Measurements from ENCODE around the gene ARHGAP20.
"Not testable (repeated sequence)": the region's sequence is repeated elsewhere in the genome, so short reads cannot be mapped to it uniquely, and the experiment has no call there.

Gene ARHGAP20

GRCh38 chr11:110634370-110634769 is 77.9 kb downstream of the ARHGAP20 start:
- Histone ChIP-seq H2AFZ (ENCODE audit: low read depth, low read length) (no peak overlapping the region), H3K4me2 (ENCODE audit: low read length) (no peak overlapping the region), H3K27me3 (ENCODE audit: low read depth, low read length) (peaks cover 5% of the 10 kb centered on the region; the same call in 1 of the 2 replicates), H3K9ac (ENCODE audit: low read length) (no peak overlapping the region), H3K27ac (ENCODE audit: low read length) (no peak overlapping the region), H3K36me3 (replicated peaks; ENCODE audit: low read depth, low read length) (no peaks in the 10 kb centered on the region), H3K79me2 (ENCODE audit: low read length) (no peaks in the 10 kb centered on the region), H4K20me1 (ENCODE audit: insufficient read depth, low read length) (no peaks in the 10 kb centered on the region), H3K4me3 (ENCODE audit: low read length) (no peak overlapping the region), H3K9me3 (ENCODE audit: insufficient read depth, low read length) (no peaks in the 10 kb centered on the region), H3K4me1 (ENCODE audit: low read length) (peaks cover 12% of the 10 kb centered on the region)
- TF ChIP-seq CTCF (IDR thresholded peaks at IDR 0.05; ENCODE audit: low read depth, low read length) = no peak

GRCh38 chr11:110631551-110631950 is 80.7 kb downstream of the ARHGAP20 start:
- H3K36me3 ChIP-seq (replicated peaks; ENCODE audit: low read depth, low read length) = no peaks in the 10 kb centered on the region

GRCh38 chr11:110629594-110629993 is 82.6 kb downstream of the ARHGAP20 start:
- Histone ChIP-seq H2AFZ (ENCODE audit: low read depth, low read length) (no peak overlapping the region), H3K9ac (ENCODE audit: low read length) (no peak overlapping the region)
- TF ChIP-seq CTCF (IDR thresholded peaks at IDR 0.05; ENCODE audit: low read depth, low read length) = no peak
- no peak for TF ChIP-seq EZH2phosphoT487 (IDR thresholded peaks at IDR 0.05; ENCODE audit: low read depth)

More at GRCh38 chr11:110631551-110631950, 80.7 kb downstream of the ARHGAP20 start:
- H3K4me3 ChIP-seq (ENCODE audit: low read length) = no peak overlapping the region
- H3K9ac ChIP-seq (ENCODE audit: low read length) = no peak overlapping the region
- peaks cover 5% of the 10 kb centered on the region; the same call in 1 of the 2 replicates for H3K27me3 ChIP-seq (ENCODE audit: low read depth, low read length)
- no peak for TF ChIP-seq EZH2phosphoT487 (IDR thresholded peaks at IDR 0.05; ENCODE audit: low read depth)
- TF ChIP-seq CTCF (IDR thresholded peaks at IDR 0.05; ENCODE audit: low read depth, low read length) = no peak
- H4K20me1 ChIP-seq (ENCODE audit: insufficient read depth, low read length) = no peaks in the 10 kb centered on the region
- no peaks in the 10 kb centered on the region for H3K9me3 ChIP-seq (ENCODE audit: insufficient read depth, low read length)
- no peak overlapping the region for H3K4me2 ChIP-seq (ENCODE audit: low read length)
- no peak overlapping the region for H3K27ac ChIP-seq (ENCODE audit: low read length)
- no peak overlapping the region for H2AFZ ChIP-seq (ENCODE audit: low read depth, low read length)
- H3K79me2 ChIP-seq (ENCODE audit: low read length) = no peaks in the 10 kb centered on the region
- peaks cover 12% of the 10 kb centered on the region for H3K4me1 ChIP-seq (ENCODE audit: low read length)

GRCh38 chr11:110621826-110622225 is 90.4 kb downstream of the ARHGAP20 start:
- no peak for TF ChIP-seq CTCF (IDR thresholded peaks at IDR 0.05; ENCODE audit: low read depth, low read length)
- TF ChIP-seq EZH2phosphoT487 (IDR thresholded peaks at IDR 0.05; ENCODE audit: low read depth) = no peak
- Histone ChIP-seq H3K4me3 (ENCODE audit: low read length) (no peak overlapping the region), H3K9ac (ENCODE audit: low read length) (no peak overlapping the region), H3K27ac (ENCODE audit: low read length) (no peak overlapping the region), H2AFZ (ENCODE audit: low read depth, low read length) (no peak overlapping the region), H3K27me3 (ENCODE audit: low read depth, low read length) (no peaks in the 10 kb centered on the region), H3K36me3 (replicated peaks; ENCODE audit: low read depth, low read length) (no peaks in the 10 kb centered on the region), H4K20me1 (ENCODE audit: insufficient read depth, low read length) (no peaks in the 10 kb centered on the region), H3K9me3 (ENCODE audit: insufficient read depth, low read length) (no peaks in the 10 kb centered on the region), H3K79me2 (ENCODE audit: low read length) (no peaks in the 10 kb centered on the region), H3K4me1 (ENCODE audit: low read length) (no peaks in the 10 kb centered on the region), H3K4me2 (ENCODE audit: low read length) (no peak overlapping the region)

More at GRCh38 chr11:110629594-110629993, 82.6 kb downstream of the ARHGAP20 start:
- Histone ChIP-seq H3K27me3 (ENCODE audit: low read depth, low read length) (0 out of 2 replicates have a peak, but pooled peaks cover 5% of the 10 kb centered on the region), H3K27ac (ENCODE audit: low read length) (no peak overlapping the region), H3K4me2 (ENCODE audit: low read length) (no peak overlapping the region), H3K4me3 (ENCODE audit: low read length) (no peak overlapping the region), H3K9me3 (ENCODE audit: insufficient read depth, low read length) (no peaks in the 10 kb centered on the region), H3K4me1 (ENCODE audit: low read length) (peaks cover 12% of the 10 kb centered on the region), H3K36me3 (replicated peaks; ENCODE audit: low read depth, low read length) (no peaks in the 10 kb centered on the region), H4K20me1 (ENCODE audit: insufficient read depth, low read length) (no peaks in the 10 kb centered on the region), H3K79me2 (ENCODE audit: low read length) (no peaks in the 10 kb centered on the region)

- not testable (repeated sequence) for H3K79me2 ChIP-seq (ENCODE audit: low read length); H3K36me3 ChIP-seq (replicated peaks; ENCODE audit: low read depth, low read length); H3K9me3 ChIP-seq (ENCODE audit: insufficient read depth, low read length); H3K9ac ChIP-seq (ENCODE audit: low read length); H3K27ac ChIP-seq (ENCODE audit: low read length); H3K4me1 ChIP-seq (ENCODE audit: low read length); H2AFZ ChIP-seq (ENCODE audit: low read depth, low read length); H4K20me1 ChIP-seq (ENCODE audit: insufficient read depth, low read length); H3K4me3 ChIP-seq (ENCODE audit: low read length); H3K4me2 ChIP-seq (ENCODE audit: low read length); H3K27me3 ChIP-seq (ENCODE audit: low read depth, low read length)
Measured at GRCh38 chr11:110619366-110619765, 92.9 kb downstream of the ARHGAP20 start.
